OCI-LY3 (cell line): ENCODE data around the gene CAMK2G.
A peak's percentile ranks its signal among the peaks of the same experiment; 100 is the strongest.

Experiments
- H2AFZ ChIP-seq: fragments of 200-600, 300-600 bp; shearing (Covaris generic); 2 replicates; pipeline ENCODE4 v1.6.0; 2014; ENCODE audit warnings: antibody characterized with exemption, low read depth, low read length
- H3K27ac ChIP-seq: fragments of 200-600, 300-600 bp; sonication (generic); 2 replicates; pipeline ENCODE4 v1.5.1; 2014; ENCODE audit warnings: mild to moderate bottlenecking, low read length, moderate library complexity, mixed read lengths
- H3K27me3 ChIP-seq: fragments of 200-600, 300-600 bp; sonication (generic); 2 replicates; pipeline ENCODE4 v1.6.1; 2014; ENCODE audit warnings: low read depth, low read length, mixed read lengths
- H3K36me3 ChIP-seq: fragments of 200-600, 300-600 bp; sonication (generic); replicated peaks from 2 replicates; pipeline ENCODE3; 2014; ENCODE audit warnings: low read depth, low read length, mixed read lengths
- H3K4me1 ChIP-seq: fragments of 300-600, 200-600 bp; sonication (generic); 2 replicates; pipeline ENCODE4 v1.6.1; 2014; ENCODE audit warnings: low read length, mixed read lengths
- H3K4me2 ChIP-seq: fragments of 200-600, 300-600 bp; sonication (generic); 2 replicates; pipeline ENCODE4 v1.6.1; 2014; ENCODE audit warnings: low read length, mixed read lengths
- H3K4me3 ChIP-seq: fragments of 300-600, 200-600 bp; sonication (generic); 2 replicates; pipeline ENCODE4 v1.5.1; 2014; ENCODE audit warnings: antibody characterized with exemption, mild to moderate bottlenecking, low read length, moderate library complexity
- H3K79me2 ChIP-seq: fragments of 300-600, 200-600 bp; shearing (Covaris generic); 2 replicates; pipeline ENCODE4 v1.6.1; 2014; ENCODE audit warnings: mild to moderate bottlenecking, low read length, mixed read lengths
- H3K9ac ChIP-seq: fragments of 300-600, 200-600 bp; shearing (Covaris generic); 2 replicates; pipeline ENCODE4 v1.6.0; 2014; ENCODE audit warnings: mild to moderate bottlenecking, low read length, moderate library complexity
- H3K9me3 ChIP-seq: fragments of 200-600, 300-600 bp; shearing (Covaris generic); 2 replicates; pipeline ENCODE4 v1.6.1; 2014; ENCODE audit warnings: low read length, mixed read lengths; ENCODE audit not compliant: insufficient read depth
- H4K20me1 ChIP-seq: fragments of 200-600, 300-600 bp; sonication (generic); 2 replicates; pipeline ENCODE4 v1.6.1; 2016; ENCODE audit warnings: low read length, mixed read lengths; ENCODE audit not compliant: insufficient read depth
- CTCF ChIP-seq: fragments of 200-600, 300-600 bp; sonication (generic); IDR thresholded peaks from 2 replicates; pipeline ENCODE4 v1.5.1; 2014; ENCODE audit warnings: antibody characterized with exemption, low read length, low read depth
- EZH2phosphoT487 ChIP-seq: fragments of 200-600 bp; shearing (Covaris generic); IDR thresholded peaks from 2 replicates; pipeline ENCODE4 v1.6.1; 2018; ENCODE audit warnings: antibody characterized with exemption, mixed run types, low read depth

CAMK2G gene

GRCh38 chr10:73848821-73849489 lies 25.4 kb downstream of the CAMK2G start:
- H3K4me2 ChIP-seq: peak overlapping the region; percentile 50
- H4K20me1 ChIP-seq: no peaks in the 10 kb centered on the region
- no peak overlapping the region for H3K9ac ChIP-seq
- H3K9me3 ChIP-seq: no peaks in the 10 kb centered on the region
- H3K79me2 ChIP-seq: no peaks in the 10 kb centered on the region
- no peak overlapping the region for H3K27ac ChIP-seq
- H2AFZ ChIP-seq: no peak overlapping the region
- H3K27me3 ChIP-seq: no peaks in the 10 kb centered on the region
- TF ChIP-seq CTCF: peak; percentile 86
- TF ChIP-seq EZH2phosphoT487: no peak
- peaks cover 6% of the 10 kb centered on the region for H3K4me1 ChIP-seq
- H3K4me3 ChIP-seq: no peak overlapping the region
- H3K36me3 ChIP-seq: peaks cover 4% of the 10 kb centered on the region

- Histone ChIP-seq H2AFZ (no peak overlapping the region), H3K9me3 (no peaks in the 10 kb centered on the region), H3K9ac (no peak overlapping the region), H4K20me1 (no peaks in the 10 kb centered on the region), H3K27ac (no peak overlapping the region), H3K4me3 (no peak overlapping the region), H3K36me3 (peaks cover 4% of the 10 kb centered on the region), H3K27me3 (no peaks in the 10 kb centered on the region), H3K4me1 (peaks cover 6% of the 10 kb centered on the region), H3K79me2 (no peaks in the 10 kb centered on the region), H3K4me2 (no peak overlapping the region)
- TF ChIP-seq CTCF: no peak
- TF ChIP-seq EZH2phosphoT487: no peak
Observed at GRCh38 chr10:73847031-73847430, 27.3 kb downstream of the CAMK2G start.

DNA sequence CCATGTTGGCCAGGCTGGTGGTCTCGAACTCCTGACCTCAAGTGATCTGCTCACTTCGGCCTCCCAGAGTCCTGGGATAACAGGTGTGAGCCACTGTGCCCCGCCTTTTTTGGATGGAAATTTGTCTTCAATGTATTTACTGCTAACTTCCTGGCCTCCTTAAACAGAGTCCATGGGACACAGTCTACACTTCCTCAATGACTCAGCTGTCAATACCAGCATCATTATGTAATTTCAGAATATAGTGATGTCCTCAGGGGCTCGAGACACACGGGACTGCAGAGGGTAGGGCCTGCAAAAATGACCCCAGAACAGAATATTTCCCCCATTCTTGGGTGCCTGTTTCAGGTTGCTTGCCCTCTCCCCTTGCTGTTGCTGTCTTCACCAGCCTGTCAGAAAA lies 31.1 kb downstream of the CAMK2G start:
- H3K27me3 ChIP-seq: no peaks in the 10 kb centered on the region
- H3K9ac ChIP-seq: no peak overlapping the region
- no peaks in the 10 kb centered on the region for H4K20me1 ChIP-seq
- TF ChIP-seq CTCF (no peak), EZH2phosphoT487 (no peak)
- H3K79me2 ChIP-seq: no peaks in the 10 kb centered on the region
- H2AFZ ChIP-seq: no peak overlapping the region
- H3K4me2 ChIP-seq: no peak overlapping the region
- no peak overlapping the region for H3K4me3 ChIP-seq
- no peaks in the 10 kb centered on the region for H3K9me3 ChIP-seq
- H3K4me1 ChIP-seq: no peaks in the 10 kb centered on the region
- no peaks in the 10 kb centered on the region for H3K36me3 ChIP-seq
- H3K27ac ChIP-seq: no peak overlapping the region

DNA sequence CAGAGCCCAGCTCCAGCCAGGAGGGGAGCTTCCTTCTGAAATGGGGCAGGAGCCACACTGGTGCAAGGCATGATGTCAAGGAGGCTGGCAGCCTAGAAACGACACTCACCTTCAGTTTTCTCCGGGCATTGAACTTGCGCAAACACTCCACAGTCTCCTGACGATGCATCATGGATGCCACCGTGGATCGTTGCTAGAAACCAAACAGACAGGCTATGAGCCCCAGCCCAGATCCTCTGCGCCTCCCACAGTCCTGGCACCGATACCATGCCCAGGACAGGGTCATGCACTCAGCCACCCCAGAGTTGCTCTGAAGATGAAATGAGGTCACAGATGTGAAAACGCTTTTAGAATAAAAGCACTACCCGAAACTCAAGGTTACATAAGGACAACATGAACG lies 32.0 kb downstream of the CAMK2G start:
- Histone ChIP-seq H3K79me2 (no peaks in the 10 kb centered on the region), H4K20me1 (no peaks in the 10 kb centered on the region), H3K9ac (no peak overlapping the region), H3K4me2 (no peak overlapping the region), H2AFZ (no peak overlapping the region), H3K4me1 (no peaks in the 10 kb centered on the region), H3K9me3 (no peaks in the 10 kb centered on the region), H3K4me3 (no peak overlapping the region), H3K27me3 (no peaks in the 10 kb centered on the region), H3K36me3 (no peaks in the 10 kb centered on the region), H3K27ac (no peak overlapping the region)
- TF ChIP-seq EZH2phosphoT487: no peak
- no peak for TF ChIP-seq CTCF
